NCI-H510A treated with DMSO at 0.1 percent for 48 hours (cell line): Measurements from ENCODE around the gene TRIM9.
"Not testable (repeated sequence)": the region's sequence is repeated elsewhere in the genome, so short reads cannot be mapped to it uniquely, and the experiment has no call there.

Experiments
- DNase-seq: peaks from one replicate; lab custom pipeline; 2025; lab: John Stamatoyannopoulos, UW

Gene TRIM9

GRCh38 chr14:50964683-50965390 is 130.1 kb downstream of the TRIM9 start:
- no peak for DNase-seq

GRCh38 chr14:50963919-50964318 is 131.0 kb downstream of the TRIM9 start:
- no peak for DNase-seq

GRCh38 chr14:50961605-50962221 is 133.2 kb downstream of the TRIM9 start:
- DNase-seq: no peak

- no peak for DNase-seq
Observed at GRCh38 chr14:50957296-50957695, 137.6 kb downstream of the TRIM9 start.

GRCh38 chr14:50956421-50956820 is 138.5 kb downstream of the TRIM9 start:
- not testable (repeated sequence) for DNase-seq

DNA sequence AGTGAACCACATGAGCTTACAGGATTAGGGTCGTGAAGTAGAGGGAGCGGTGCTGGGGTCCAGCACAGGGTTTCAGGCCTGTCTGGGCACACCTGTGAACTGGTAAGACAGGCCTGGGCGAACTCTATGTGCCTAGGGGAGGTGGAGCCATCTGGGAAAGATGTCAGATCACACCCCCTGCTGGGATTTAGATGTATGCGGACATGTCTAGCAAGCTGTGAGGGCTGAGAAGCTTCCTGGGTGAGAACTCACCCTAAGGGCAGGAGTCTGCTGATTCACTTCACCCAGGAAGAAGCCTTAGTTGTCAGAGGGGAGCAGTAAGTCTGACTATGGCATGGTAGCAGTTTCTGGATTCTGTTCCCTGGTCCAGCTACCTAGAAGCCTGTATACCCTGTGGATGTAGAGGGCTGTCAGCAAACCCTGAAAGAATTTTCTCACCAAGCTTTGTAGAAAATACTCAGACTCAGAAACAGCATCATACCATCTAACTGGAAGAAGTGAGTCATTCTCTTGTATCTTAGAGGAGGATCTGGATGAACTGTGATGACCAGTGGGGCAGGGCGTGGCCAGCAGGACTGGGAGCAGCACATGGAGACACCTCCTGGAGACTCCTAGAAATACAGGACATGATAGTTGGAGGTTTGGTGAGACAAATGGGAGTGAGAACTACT is 139.4 kb downstream of the TRIM9 start:
- peak; percentile 54 for DNase-seq

- DNase-seq: peak; percentile 43
Observed at GRCh38 chr14:50954811-50955372, 140.0 kb downstream of the TRIM9 start.

DNA sequence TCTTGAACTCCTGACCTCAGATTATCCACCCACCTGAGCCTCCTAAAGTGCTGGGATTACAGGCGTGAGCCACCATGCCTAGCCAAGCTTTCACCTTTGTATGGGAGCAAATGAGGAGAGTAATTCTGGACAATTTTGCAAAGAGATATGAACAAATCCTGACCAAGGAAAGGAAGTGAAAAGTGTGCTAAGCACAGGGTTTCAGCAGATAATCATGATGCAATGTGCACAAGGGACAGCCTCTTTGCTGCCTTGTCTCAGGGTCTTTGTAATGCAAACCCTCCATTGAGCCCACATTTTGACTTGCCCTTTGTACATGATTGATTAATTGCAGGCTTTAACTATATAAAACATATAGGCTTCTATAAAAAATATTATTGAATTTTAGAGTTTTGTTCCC is 141.4 kb downstream of the TRIM9 start:
- DNase-seq: no peak

DNA sequence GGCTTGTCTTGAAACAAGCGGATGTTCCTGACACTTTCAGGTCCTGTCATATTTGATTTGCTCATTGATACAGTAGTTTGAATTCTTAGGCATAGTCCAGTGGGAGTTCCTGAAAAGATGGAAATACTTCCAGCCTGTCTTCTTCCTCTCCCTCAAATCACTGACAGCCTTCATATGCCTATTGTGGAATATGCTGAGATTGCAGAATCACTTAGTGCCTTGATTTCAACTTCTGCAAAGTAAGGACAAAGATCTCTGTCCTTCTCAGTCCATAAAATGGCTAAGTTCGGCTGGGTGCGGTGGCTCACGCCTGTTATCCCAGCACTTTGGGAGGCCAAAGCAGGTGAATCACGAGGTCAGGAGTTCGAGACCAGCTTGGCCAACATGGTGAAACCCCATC is 143.9 kb downstream of the TRIM9 start:
- no peak for DNase-seq

DNA sequence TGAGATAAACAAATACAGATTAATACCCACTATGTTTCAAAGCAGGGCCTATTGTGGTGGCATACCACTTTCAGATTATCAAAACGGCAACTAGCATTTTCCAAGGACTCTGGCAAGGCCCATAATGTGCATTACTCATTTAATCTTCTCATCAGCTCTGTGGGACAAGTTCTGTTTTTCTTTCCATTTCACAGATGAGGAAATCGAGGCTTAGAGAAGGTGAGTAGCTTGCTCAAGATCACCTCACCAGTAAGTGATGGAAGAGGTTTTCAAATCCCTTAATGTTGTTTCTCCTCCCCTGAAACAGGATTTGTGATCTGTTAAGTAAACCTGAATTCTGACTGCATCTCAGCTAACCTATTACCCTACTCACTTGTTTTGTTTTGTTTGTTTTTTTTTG is 146.7 kb downstream of the TRIM9 start:
- no peak for DNase-seq

- DNase-seq: peak; percentile 49
Observed at GRCh38 chr14:50947446-50947845, 147.5 kb downstream of the TRIM9 start.

DNA sequence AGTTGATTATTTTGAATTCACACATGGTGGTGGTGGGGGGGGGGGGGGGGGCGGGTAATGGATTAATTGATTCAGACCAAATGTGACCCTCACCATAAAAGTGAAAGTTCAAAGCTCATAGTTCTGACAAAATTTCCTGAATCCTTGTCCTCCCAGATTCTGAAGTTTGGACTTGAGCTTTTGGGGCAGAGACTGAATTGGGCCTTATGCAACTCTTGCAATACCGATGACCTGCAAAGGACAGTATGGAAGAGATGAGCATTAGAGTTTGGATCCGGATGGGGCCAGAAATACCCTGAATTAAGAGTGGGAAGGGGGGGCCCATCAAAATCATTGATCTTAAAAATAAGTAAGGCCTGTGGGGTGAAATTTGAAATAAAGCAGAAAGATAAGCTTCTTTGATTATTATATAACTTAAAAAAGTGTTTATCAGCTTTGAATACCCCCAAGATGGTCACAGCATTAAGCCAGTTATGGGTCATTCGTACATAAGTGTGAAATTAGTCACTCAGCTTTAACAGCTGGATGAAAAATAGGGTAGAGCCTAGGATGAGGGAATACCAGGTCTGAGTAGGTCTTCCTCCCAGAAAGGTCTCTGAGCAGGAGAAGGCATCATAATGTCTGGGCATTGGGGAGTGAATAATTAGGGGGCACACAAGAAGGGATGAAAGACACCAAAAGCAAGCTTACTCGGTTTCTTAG is 148.5 kb downstream of the TRIM9 start:
- no peak for DNase-seq

GRCh38 chr14:50944647-50945413 is 150.1 kb downstream of the TRIM9 start:
- DNase-seq: peak; percentile 66

- DNase-seq: peak; percentile 66
Observed at GRCh38 chr14:50943943-50944646, 150.8 kb downstream of the TRIM9 start, which contains the start of gene PYGL. TSS of gene PYGL (minus strand) at chr14:50944483. CDS start at chr14:50944403, 80 bp downstream.

DNA sequence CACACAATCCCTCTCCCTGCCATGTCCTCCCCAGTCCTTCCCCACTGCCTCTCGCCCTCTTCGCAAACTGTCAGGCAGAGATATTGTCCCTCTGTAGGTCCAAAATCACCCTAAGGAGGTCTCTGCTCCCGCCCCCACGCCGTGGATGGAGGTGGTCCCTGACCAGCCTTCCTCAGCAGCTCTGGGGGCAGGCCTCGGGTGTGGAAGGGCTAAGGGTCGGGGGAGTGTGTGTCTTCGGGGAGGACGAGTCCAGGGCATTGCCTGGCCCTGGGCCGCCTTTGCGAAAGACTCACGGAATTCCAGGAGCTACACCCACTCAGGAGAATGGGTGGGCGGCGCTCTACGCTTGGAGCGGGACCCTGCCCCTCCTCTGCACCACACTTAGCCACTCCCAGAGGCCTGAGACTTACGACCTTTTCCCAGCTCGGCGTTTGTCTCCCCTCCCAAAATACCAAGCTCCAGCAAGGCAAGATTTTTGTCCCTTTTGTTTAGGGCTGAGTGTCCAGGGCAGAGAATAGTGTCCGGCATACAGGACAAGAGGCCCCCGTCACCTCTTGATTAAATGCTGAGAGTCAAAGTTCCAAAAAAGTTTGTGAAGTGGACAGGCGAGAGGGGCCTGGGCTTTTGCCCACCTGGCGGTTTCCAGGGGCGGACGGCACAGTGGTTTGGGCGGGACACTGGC is 151.5 kb downstream of the TRIM9 start:
- DNase-seq: peak; percentile 4

DNA sequence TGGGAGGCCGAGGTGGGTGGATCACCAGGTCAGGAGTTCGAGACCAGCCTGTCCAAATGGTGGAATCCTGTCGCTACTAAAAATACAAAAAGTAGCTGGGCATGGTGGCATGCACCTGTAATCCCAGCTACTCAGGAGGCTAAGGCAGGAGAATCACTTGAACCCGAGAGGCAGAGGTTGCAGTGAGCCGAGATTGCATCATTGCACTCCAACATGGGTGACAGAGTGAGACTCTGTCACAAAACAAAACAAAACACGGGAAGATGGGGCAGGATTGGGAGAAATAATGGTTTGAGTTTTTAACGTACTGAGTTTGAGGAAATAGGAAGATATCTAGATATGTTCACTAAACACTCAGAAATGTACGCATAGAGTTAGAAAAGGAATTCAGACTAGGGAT is 153.3 kb downstream of the TRIM9 start:
- not testable (repeated sequence) for DNase-seq

DNA sequence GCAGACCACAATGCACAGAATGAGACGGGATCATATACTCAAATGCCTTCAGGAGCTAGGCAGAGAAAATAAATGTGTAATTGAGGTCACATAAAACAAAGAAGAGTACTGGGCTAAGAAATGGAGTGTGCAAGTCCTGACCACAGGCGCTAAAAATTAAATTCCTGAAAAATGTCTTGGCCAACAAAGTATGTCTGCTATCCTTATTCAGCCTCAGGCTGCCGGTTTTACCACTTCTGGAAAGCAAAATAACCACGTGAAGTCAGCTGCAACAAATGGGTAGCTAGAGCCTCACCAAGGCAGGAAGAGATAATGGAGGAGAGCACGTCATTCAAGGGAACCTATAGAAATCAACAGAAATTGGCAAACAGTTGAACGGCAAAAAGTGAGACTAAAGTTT is 153.8 kb downstream of the TRIM9 start:
- no peak for DNase-seq

- no peak for DNase-seq
Observed at GRCh38 chr14:50937800-50938199, 157.1 kb downstream of the TRIM9 start.

- no peak for DNase-seq
Observed at GRCh38 chr14:50937325-50937724, 157.6 kb downstream of the TRIM9 start.

DNA sequence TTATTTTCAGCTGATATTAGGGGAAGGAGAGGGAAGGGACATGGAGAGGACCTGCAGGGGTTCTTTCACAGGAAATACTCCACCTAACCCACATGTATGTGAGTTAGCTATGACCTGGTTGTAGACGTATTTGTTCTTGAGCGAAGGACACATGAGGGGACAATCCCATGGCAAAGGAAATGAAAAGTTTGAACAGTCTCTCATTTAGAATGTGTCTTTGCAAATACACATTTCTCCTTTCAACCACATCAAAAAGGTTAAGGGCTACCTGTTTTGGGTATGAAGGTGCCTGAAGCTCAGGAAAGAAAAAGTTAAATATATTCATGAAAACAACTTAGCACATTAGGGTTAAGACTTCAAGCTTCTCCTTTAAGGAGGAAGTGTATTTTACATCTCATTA is 158.0 kb downstream of the TRIM9 start:
- DNase-seq: no peak
